ENCODE measurements around the gene UNC119. TPM values are rescaled to one million over a fixed set of nuclear protein-coding genes. Genes with fewer than 3 reads are reported as not detected.
"Not testable (repeated sequence)": the region's sequence is repeated elsewhere in the genome, so short reads cannot be mapped to it uniquely, and the experiment has no call there.

UNC119 gene
- total and polyA plus RNA-seq, 9 donors, result 14.4 to 27.3 (median 19.3) TPM

DNA sequence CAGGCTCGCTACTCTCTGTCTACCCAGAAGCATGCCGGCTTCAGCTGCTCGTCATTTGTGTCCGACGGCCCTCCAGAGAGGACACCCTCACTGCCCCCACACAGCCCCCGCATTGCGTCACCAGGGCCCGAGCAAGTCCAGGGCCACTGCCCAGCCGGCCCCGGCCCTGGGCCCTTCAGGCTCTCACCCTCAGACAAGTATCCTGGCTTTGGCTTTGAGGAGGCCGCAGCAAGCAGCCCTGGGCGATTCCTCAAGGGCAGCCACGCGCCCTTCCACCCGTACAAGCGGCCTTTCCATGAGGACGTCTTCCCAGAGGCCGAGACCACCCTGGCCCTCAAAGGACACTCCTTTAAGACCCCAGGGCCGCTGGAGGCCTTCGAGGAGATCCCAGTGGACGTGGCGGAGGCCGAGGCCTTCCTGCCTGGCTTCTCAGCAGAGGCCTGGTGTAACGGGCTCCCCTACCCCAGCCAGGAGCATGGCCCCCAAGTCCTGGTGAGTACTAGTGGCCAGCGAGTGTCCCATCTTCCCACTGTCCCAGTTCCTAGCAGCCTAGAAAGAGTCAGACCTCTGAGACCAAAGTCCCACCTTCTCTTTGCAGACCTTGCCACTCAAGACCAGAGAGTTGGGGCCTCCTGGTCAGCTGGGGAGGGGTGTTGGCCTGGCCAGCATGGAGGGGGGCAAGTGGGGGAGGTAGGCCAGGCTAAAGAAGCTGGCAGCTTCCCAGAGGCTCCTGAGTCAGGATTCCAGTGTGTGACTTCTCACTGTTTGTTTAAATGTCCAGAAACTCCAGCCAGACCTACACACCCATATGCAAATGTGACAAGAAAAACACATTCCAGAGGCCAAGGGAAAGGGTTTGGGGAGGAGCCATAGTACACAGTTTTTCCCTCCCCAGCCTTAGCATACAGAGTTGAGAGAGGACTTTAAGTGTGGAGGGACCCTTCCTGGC is 27.7 kb downstream of the UNC119 start:
- Histone ChIP-seq H3K36me3 (no peaks in the 10 kb centered on the region), H3K27ac (no peak overlapping the region), H3K9me3 (no peaks in the 10 kb centered on the region), H3K4me3 (no peak overlapping the region), H3K4me1 (ENCODE audit: insufficient read depth) (no peaks in the 10 kb centered on the region), H3K27me3 (no peaks in the 10 kb centered on the region)
- 89 to 91% (median 89%) methylated on average over 25 of the region's 25 CpGs for WGBS, 3 donors
- no peak for DNase-seq
- intact Hi-C loops (cut with DNase I), result no loop called here
- TF ChIP-seq EP300 (IDR thresholded peaks at IDR 0.05) (no peak), POLR2A (IDR thresholded peaks at IDR 0.05) (no peak)
- TF ChIP-seq, protein P1, sequence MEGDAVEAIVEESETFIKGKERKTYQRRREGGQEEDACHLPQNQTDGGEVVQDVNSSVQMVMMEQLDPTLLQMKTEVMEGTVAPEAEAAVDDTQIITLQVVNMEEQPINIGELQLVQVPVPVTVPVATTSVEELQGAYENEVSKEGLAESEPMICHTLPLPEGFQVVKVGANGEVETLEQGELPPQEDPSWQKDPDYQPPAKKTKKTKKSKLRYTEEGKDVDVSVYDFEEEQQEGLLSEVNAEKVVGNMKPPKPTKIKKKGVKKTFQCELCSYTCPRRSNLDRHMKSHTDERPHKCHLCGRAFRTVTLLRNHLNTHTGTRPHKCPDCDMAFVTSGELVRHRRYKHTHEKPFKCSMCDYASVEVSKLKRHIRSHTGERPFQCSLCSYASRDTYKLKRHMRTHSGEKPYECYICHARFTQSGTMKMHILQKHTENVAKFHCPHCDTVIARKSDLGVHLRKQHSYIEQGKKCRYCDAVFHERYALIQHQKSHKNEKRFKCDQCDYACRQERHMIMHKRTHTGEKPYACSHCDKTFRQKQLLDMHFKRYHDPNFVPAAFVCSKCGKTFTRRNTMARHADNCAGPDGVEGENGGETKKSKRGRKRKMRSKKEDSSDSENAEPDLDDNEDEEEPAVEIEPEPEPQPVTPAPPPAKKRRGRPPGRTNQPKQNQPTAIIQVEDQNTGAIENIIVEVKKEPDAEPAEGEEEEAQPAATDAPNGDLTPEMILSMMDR (IDR thresholded peaks at IDR 0.05), result no peak

DNA sequence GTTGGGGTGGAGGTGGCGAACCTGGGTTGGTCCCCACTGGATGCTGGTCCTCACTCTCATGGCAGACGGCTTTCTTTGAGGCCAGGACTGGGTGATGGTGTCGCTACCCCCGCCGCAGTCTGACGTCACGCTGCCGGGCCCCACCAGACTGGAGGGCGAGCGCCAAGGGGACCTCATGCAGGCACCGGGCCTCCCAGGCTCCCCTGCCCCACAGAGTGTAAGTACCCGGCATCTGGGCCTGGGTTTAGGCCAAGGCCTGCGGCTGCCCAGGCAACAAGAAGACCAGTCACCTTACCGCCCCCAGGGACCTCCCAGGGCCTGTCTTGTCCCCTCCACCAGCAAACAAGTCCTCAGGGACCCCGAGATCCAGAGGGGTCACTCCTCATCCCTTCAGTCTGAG is 28.5 kb downstream of the UNC119 start:
- H3K36me3 ChIP-seq, result no peaks in the 10 kb centered on the region
- intact Hi-C loops (cut with DNase I), result no loop called here
- H3K4me3 ChIP-seq, result no peak overlapping the region
- no peaks in the 10 kb centered on the region for H3K4me1 ChIP-seq (ENCODE audit: insufficient read depth)
- H3K9me3 ChIP-seq, result no peaks in the 10 kb centered on the region
- no peak for DNase-seq
- no peak for TF ChIP-seq EP300 (IDR thresholded peaks at IDR 0.05)
- TF ChIP-seq, protein P1 (IDR thresholded peaks at IDR 0.05), result no peak
- no peak for TF ChIP-seq POLR2A (IDR thresholded peaks at IDR 0.05)
- WGBS, 3 donors, result 81 to 84% (median 81%) methylated on average over 10 to 15 of the region's 15 CpGs
- H3K27ac ChIP-seq, result no peak overlapping the region
- H3K27me3 ChIP-seq, result no peaks in the 10 kb centered on the region

DNA sequence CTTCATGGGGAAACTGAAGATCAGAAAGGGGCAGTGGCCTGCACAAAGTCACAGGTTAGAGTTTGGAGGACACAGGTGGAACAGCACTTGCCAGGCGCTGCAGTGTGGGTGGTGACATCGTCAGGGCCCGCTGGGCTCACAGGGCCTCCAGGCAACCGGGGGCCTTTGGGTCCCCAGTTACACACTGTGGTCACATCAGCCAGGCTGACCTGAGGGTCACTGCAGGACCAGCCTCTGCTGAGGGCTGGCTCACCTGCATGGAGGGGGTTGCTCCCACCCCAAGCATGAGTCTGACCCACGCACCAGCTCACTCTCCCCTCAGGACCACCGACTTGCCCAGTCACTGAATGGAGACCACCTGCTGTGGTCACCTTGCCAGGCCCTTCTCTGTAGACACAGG is 29.2 kb downstream of the UNC119 start:
- intact Hi-C loops (cut with DNase I), result no loop called here
- Histone ChIP-seq H3K36me3 (no peaks in the 10 kb centered on the region), H3K27me3 (no peaks in the 10 kb centered on the region), H3K27ac (no peak overlapping the region), H3K4me3 (no peak overlapping the region), H3K4me1 (ENCODE audit: insufficient read depth) (no peaks in the 10 kb centered on the region), H3K9me3 (no peaks in the 10 kb centered on the region)
- 81 to 86% (median 82%) methylated on average over 6 of the region's 6 CpGs for WGBS, 3 donors
- TF ChIP-seq POLR2A (IDR thresholded peaks at IDR 0.05), result no peak
- TF ChIP-seq EP300 (IDR thresholded peaks at IDR 0.05), result no peak
- DNase-seq, result no peak

DNA sequence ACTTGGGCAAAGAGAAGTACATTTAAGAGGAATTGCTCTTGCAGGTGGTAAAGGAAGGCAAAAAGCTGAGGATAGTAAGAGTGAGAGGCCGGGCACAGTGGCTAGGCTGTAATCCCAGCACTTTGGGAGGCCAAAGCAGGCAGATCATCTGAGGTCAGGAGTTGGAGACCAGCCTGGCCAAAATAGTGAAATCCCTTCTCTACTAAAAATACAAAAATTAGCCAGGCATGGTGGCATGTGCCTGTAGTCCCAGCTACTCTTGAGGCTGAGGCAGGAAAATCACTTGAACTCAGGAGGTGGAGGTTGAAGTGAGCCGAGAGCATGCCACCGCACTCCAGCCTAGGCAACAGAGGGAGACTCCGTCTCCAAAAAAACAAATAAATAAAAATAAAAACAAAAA is 30.1 kb downstream of the UNC119 start:
- H3K36me3 ChIP-seq; H3K27me3 ChIP-seq; DNase-seq; H3K4me1 ChIP-seq (ENCODE audit: insufficient read depth); H3K9me3 ChIP-seq; H3K27ac ChIP-seq; intact Hi-C loops (cut with DNase I); H3K4me3 ChIP-seq: not testable (repeated sequence)
- 88 to 92% (median 91%) methylated on average over 4 of the region's 4 CpGs for WGBS, 3 donors

DNA sequence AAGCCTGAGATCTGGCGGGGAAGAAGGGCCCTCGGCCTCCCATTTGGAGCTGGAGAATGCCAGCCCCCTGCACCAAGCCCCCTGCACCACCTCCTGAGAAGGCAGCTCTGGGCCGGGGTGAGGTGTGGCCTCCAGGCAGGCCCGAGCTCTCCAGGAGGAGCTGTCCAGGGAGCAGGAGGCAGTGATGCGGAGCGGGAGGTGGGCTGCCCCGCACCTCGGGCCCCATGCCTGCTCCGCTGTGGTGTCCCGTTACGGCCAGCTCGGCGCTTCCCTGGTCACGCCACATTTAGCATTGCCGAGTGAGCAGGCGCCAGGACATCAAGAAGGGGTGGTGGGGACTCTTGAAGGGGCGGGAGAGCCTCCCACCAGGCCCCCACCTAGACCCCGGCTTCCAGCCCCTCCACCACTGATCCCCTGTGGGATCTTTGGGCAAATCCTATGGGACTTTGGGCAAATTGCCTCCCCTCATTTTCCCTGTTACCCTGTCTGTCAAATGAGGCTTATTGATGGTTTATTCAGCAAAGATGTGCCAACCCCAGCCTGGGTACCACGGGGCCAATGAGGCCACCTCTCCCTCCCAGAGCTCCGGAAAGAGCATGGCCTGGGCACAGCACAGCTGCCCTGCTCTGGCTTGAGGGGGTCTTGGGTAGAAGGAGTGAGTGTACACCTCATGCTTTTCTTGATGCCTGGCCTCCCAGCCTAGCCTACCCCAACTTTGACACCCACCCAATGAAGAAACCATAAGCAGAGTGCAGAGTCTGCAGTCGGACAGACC is 30.9 kb downstream of the UNC119 start:
- Histone ChIP-seq H3K4me3 (no peak overlapping the region), H3K27ac (no peak overlapping the region), H3K36me3 (no peaks in the 10 kb centered on the region), H3K4me1 (ENCODE audit: insufficient read depth) (no peaks in the 10 kb centered on the region), H3K9me3 (no peaks in the 10 kb centered on the region), H3K27me3 (no peaks in the 10 kb centered on the region)
- DNase-seq, result no peak
- TF ChIP-seq EP300 (IDR thresholded peaks at IDR 0.05) (no peak), POLR2A (IDR thresholded peaks at IDR 0.05) (no peak)
- TF ChIP-seq, protein P1 (IDR thresholded peaks at IDR 0.05), result no peak
- WGBS, 3 donors, result 36 to 53% (median 52%) methylated on average over 21 of the region's 21 CpGs
- intact Hi-C loops (cut with DNase I), result no loop called here
